MV-4-11 (cell line): ENCODE measurements around the gene HNF4A.

Experiments
- DNase-seq: peaks from one replicate; lab custom pipeline; 2025; lab: John Stamatoyannopoulos, UW

HNF4A gene

GRCh38 chr20:44445742-44446710 is 90.5 kb downstream of the HNF4A start:
- DNase-seq, result no peak

- no peak for DNase-seq
Measured at GRCh38 chr20:44447827-44448419, 92.4 kb downstream of the HNF4A start.

GRCh38 chr20:44448753-44449546 is 93.5 kb downstream of the HNF4A start:
- peak; percentile 16 for DNase-seq

GRCh38 chr20:44449864-44450263 is 94.4 kb downstream of the HNF4A start:
- no peak for DNase-seq

GRCh38 chr20:44450281-44450889 is 94.9 kb downstream of the HNF4A start:
- no peak for DNase-seq

GRCh38 chr20:44450903-44451450 is 95.5 kb downstream of the HNF4A start:
- DNase-seq, result no peak

GRCh38 chr20:44454306-44454963 is 98.9 kb downstream of the HNF4A start:
- no peak for DNase-seq

GRCh38 chr20:44455126-44455525 is 99.6 kb downstream of the HNF4A start:
- DNase-seq, result peak; percentile 8

GRCh38 chr20:44456611-44457010 is 101.1 kb downstream of the HNF4A start:
- DNase-seq, result no peak

- DNase-seq, result no peak
Measured at GRCh38 chr20:44457016-44457415, 101.5 kb downstream of the HNF4A start.

- no peak for DNase-seq
Measured at GRCh38 chr20:44459271-44459670, 103.8 kb downstream of the HNF4A start.

GRCh38 chr20:44460795-44461141 is 105.3 kb downstream of the HNF4A start:
- DNase-seq, result peak; percentile 38

GRCh38 chr20:44461142-44461802 is 105.8 kb downstream of the HNF4A start:
- DNase-seq, result no peak

- DNase-seq, result no peak
Measured at GRCh38 chr20:44461803-44462174, 106.3 kb downstream of the HNF4A start.

- no peak for DNase-seq
Measured at GRCh38 chr20:44463466-44463865, 108.0 kb downstream of the HNF4A start.

- no peak for DNase-seq
Measured at GRCh38 chr20:44464514-44464913, 109.0 kb downstream of the HNF4A start.

- DNase-seq, result no peak
Measured at GRCh38 chr20:44465001-44465560, 109.6 kb downstream of the HNF4A start.

GRCh38 chr20:44467289-44467883 is 111.9 kb downstream of the HNF4A start:
- no peak for DNase-seq

- DNase-seq, result no peak
Measured at GRCh38 chr20:44468044-44468782, 112.7 kb downstream of the HNF4A start.
